Kidney tubule cell (primary cell): ENCODE data around the gene BTG4.

Experiments
- DNase-seq: peaks from one replicate; pipeline ENCODE4 v3.0.0-alpha.2; 2018; ENCODE audit warnings: low spot score

The BTG4 gene

GRCh38 chr11:111455291-111456085 is 56.7 kb downstream of the BTG4 start:
- DNase-seq: no peak

GRCh38 chr11:111454561-111455192 is 57.5 kb downstream of the BTG4 start:
- peak; percentile 67 for DNase-seq

- no peak for DNase-seq
Measured at GRCh38 chr11:111452817-111453552, 59.2 kb downstream of the BTG4 start.

GRCh38 chr11:111452146-111452545 is 60.0 kb downstream of the BTG4 start:
- peak; percentile 36 for DNase-seq

GRCh38 chr11:111450480-111451320 is 61.5 kb downstream of the BTG4 start:
- peak; percentile 20 for DNase-seq

GRCh38 chr11:111449696-111450479 is 62.3 kb downstream of the BTG4 start:
- DNase-seq: no peak

GRCh38 chr11:111448831-111449557 is 63.2 kb downstream of the BTG4 start:
- DNase-seq: no peak

GRCh38 chr11:111448414-111448813 is 63.8 kb downstream of the BTG4 start:
- DNase-seq: no peak

GRCh38 chr11:111447931-111448330 is 64.3 kb downstream of the BTG4 start:
- DNase-seq: no peak

GRCh38 chr11:111447112-111447471 is 65.1 kb downstream of the BTG4 start:
- DNase-seq: no peak

- DNase-seq: peak; percentile 93
Measured at GRCh38 chr11:111446404-111447111, 65.6 kb downstream of the BTG4 start.

GRCh38 chr11:111445586-111445985 is 66.6 kb downstream of the BTG4 start:
- DNase-seq: peak; percentile 46
